HTERT RPE-1 (cell line): ENCODE measurements around the gene TNFAIP8L1.

Experiments used
- in situ Hi-C: fragments of 300-500 bp; cut with MboI; formaldehyde crosslinking; loops from 4 replicates; pipeline ENCODE4 v1.14.3; 2020; ENCODE audit warnings: low sequenced_read_pairs

The TNFAIP8L1 gene

GRCh38 chr19:4647676-4648644 is 8.6 kb downstream of the TNFAIP8L1 start:
- in situ Hi-C loops = no loop called here

- in situ Hi-C loops = no loop called here
Observed at GRCh38 chr19:4649392-4650047, 10.2 kb downstream of the TNFAIP8L1 start.

- in situ Hi-C loops = no loop called here
Observed at GRCh38 chr19:4650159-4650558, 10.8 kb downstream of the TNFAIP8L1 start.

GRCh38 chr19:4652075-4652474 is 12.8 kb downstream of the TNFAIP8L1 start:
- in situ Hi-C loops = no loop called here

- in situ Hi-C loops = no loop called here
Observed at GRCh38 chr19:4653793-4654436, 14.6 kb downstream of the TNFAIP8L1 start.

GRCh38 chr19:4654437-4655361 is 15.4 kb downstream of the TNFAIP8L1 start:
- in situ Hi-C loops = no loop called here

- in situ Hi-C loops = no loop called here
Observed at GRCh38 chr19:4656102-4656501, 16.8 kb downstream of the TNFAIP8L1 start.

- in situ Hi-C loops = no loop called here
Observed at GRCh38 chr19:4657262-4657661, 17.9 kb downstream of the TNFAIP8L1 start.

- in situ Hi-C loops = no loop called here
Observed at GRCh38 chr19:4657835-4658234, 18.5 kb downstream of the TNFAIP8L1 start.

GRCh38 chr19:4660181-4660791 is 21.0 kb downstream of the TNFAIP8L1 start:
- in situ Hi-C loops = no loop called here

- in situ Hi-C loops = no loop called here
Observed at GRCh38 chr19:4660993-4661392, 21.7 kb downstream of the TNFAIP8L1 start.

- in situ Hi-C loops = no loop called here
Observed at GRCh38 chr19:4662020-4662695, 22.8 kb downstream of the TNFAIP8L1 start.

- in situ Hi-C loops = no loop called here
Observed at GRCh38 chr19:4662812-4663211, 23.5 kb downstream of the TNFAIP8L1 start.

GRCh38 chr19:4664642-4665041 is 25.3 kb downstream of the TNFAIP8L1 start:
- in situ Hi-C loops = no loop called here

- in situ Hi-C loops = no loop called here
Observed at GRCh38 chr19:4669723-4670480, 30.6 kb downstream of the TNFAIP8L1 start, which contains the start of gene MYDGF. TSS of gene MYDGF (minus strand) at chr19:4670342. CDS start at chr19:4670334, 8 bp downstream.

- in situ Hi-C loops = no loop called here
Observed at GRCh38 chr19:4671185-4671851, 32.0 kb downstream of the TNFAIP8L1 start.

- in situ Hi-C loops = no loop called here
Observed at GRCh38 chr19:4673216-4673615, 33.9 kb downstream of the TNFAIP8L1 start.

GRCh38 chr19:4673726-4674125 is 34.4 kb downstream of the TNFAIP8L1 start:
- in situ Hi-C loops = no loop called here
